HG02884 (cell line): ENCODE measurements around the gene CPN1.
"Not testable (repeated sequence)": the region's sequence is repeated elsewhere in the genome, so short reads cannot be mapped to it uniquely, and the experiment has no call there.

Experiments
- ATAC-seq: cut with Tn5 transposase; IDR thresholded peaks from one replicate; pipeline ENCODE4 v1.9.1; 2021; ENCODE audit warnings: mild to moderate bottlenecking, moderate library complexity; ENCODE audit not compliant: unreplicated experiment

The CPN1 gene

DNA sequence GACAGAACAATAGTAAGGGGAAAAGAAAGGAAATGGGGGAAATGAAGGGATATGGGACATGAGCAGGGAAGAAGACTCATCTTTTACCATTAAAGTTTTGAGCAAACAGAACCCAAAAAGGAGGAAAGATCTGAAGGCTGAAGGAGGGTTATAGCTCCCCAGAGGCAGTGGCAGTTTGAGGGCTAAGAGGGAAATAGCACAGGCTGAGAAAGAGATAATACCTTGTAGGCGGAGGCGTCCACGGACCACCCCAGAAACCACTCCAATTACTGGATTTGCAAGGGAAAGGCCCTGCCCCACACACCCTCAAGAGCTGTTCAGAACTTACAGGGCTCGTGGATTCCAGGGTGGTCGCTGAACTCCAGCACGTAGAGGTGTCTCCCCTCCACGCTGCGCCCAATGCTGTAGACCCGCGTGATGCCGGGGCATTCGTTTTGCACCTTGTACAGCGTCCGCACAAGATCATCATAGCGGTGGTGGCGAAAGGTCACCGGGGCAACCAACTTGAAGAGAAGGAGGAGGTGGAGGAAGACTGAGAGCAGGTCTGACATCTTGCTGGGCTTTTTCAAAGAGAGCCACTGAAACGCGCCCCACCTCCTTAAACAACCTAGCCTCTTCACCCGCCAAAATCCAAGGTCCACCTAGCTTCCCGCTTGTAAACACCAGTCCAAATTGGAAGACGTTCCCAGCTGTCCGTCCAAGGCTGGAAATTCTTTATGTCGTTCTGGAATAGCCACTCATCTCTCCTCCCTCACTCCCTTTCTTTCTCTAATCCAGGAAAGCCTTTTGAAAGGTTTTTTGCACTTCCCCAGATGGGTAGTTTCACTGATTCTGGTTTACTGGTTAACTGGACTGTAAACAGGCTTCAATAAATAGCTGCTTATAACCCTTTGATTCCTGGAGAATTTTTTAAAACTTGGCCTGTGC is at the start of gene CPN1:
TSS of gene CPN1 (minus strand) at position 795 of the 927 bp plus-strand sequence. CDS start at position 551, 244 bp downstream.
- ATAC-seq = no peak

DNA sequence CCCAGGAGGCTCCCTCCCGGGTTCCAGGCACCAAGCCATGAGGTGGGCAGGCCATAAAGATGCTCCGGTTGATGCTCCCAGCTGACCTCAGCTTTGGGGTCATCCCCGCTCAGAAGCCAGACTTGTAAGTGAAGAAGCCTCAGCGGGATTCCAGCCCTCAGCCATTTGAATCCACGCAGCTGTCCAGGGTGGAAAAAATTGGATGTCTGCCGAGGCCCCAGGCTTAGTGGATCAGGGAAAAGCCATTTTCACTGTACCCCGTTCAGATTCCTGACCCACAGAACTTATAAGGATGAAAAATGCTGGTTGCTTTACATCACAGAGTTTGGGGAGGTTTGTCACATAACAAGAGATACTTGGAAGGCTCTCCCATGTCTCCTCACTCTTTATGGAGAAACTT is 49.2 kb upstream of the CPN1 start:
- ATAC-seq = no peak

DNA sequence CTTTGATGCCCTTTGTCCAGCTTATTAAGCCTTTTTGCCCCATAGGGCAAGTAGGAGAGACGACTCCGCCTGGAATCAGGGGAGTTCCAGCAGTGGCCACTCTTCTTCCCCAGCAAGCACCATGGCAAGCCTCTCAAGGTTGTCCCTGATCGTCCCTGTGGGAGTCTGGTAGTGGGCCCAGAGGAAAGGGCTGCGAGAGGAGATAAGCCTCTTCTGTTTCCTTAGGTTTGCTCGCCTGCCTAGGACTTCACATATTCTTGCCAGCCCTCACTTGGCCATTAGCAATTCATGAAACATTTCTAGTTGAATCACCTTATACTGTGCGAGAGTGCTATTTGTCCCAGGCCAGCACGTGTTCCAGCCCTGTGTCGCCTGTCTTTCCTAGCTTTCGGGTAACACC is 47.8 kb upstream of the CPN1 start:
- ATAC-seq = no peak

DNA sequence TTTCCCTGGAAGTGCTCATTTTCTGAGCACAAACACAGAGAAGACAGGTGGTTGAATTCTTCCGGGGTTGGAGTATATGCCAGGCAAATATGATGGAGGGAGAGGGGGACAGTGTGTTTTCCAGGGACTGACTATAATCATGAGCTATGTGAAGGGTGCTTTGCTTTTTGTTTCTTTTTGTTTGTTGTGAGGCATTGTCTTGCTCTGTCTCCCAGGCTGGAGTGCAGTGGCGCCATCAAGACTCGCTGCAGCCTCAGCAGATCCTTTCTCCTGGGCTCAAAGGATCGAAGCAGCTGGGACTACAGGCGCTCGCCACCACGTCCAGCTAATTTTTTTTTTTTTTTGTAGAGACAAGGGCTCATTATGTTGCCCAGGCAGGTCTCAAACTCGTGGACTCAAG is 47.3 kb upstream of the CPN1 start:
- ATAC-seq = no peak

DNA sequence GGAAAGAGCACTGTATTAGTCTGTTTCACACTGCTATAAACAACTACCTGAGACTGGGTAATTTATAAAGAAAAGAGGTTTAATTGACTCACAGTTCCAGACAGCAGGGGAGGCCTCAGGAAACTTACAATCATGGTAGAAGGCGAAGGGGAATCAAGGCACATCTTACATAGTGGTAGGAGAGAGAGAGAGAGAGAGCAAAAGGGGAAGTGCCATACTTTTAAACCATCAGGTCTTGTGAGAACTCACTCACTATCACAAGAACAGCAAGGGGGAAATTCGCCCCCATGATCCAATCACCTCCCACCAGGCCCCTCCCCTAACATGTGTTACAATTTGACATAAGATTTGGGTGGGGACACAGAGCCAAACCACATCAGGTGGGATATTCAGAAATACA is 43.7 kb upstream of the CPN1 start:
- not testable (repeated sequence) for ATAC-seq

DNA sequence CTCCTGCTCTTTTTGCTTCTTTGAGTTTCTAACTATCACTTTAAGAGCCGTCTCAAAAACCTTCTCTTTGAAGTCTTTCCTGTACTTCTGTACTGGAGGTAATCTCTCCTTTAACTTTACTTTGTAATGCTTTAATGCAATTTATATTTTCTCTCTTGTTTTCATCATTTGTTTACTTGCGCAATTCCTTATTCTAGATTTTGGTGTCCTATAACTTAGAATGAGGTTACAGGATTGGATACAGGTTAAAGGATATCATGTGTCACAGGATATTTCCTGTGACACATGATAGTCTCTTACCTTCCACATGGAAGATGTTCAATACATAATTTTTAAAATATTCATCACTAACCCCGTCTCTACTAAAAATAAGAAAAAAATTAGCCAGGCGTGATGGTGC is 42.4 kb upstream of the CPN1 start:
- no peak for ATAC-seq

DNA sequence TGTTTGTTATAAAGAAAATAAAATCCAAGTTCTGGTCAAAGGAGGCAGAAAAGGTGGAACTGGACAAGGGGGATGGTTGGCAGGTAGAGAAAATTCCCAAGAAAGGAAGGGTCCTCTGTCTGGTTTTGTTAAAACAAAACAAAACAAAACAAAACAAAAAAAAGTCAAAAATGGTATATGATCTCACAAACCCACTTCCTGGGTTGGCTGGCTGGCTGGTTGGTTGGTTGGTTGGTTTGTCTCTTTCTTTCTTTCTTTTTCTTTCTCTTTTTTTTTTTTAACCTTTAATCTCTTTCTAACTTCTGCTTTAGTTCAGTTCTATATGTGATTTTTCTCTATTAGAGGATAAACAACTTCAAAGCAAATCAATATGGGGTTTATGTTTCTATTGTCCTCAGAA is 41.1 kb upstream of the CPN1 start:
- ATAC-seq = no peak

DNA sequence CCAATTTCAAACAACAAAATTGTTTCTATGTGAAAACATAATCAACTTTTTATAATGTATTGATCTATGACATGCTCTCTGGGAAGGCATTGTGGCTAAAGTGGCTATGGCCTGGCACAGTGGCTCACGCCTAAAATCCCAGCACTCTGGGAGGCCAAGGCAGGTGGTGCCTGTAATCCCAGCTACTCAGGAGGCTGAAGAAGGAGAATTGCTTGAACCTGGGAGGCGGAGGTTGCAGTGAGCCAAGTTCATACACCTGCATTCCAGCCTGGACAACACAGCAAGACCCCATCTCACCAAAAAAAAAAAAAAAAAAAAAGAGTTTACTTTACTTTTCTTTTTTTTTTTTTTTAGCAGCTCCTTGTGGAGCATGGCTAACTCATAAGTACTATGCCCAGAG is 38.9 kb upstream of the CPN1 start:
- no peak for ATAC-seq

DNA sequence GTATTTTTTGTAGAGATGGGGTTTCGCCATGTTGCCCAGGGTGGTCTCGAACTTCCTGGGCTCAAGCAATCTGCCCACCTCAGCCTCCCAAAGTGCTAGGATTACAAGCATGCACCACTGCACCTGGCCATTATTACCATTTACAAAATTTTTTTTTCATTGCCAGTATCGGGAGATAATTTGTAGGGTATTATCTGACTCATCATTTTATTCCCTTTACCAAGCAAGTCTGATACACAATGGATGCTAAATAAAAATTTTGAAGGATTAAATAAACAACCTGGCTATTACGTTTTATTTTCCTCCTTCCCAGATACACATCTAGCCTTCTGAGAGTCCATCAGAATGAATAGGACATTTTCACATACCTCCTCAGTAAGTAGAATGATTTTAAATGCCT is 38.1 kb upstream of the CPN1 start:
- no peak for ATAC-seq

DNA sequence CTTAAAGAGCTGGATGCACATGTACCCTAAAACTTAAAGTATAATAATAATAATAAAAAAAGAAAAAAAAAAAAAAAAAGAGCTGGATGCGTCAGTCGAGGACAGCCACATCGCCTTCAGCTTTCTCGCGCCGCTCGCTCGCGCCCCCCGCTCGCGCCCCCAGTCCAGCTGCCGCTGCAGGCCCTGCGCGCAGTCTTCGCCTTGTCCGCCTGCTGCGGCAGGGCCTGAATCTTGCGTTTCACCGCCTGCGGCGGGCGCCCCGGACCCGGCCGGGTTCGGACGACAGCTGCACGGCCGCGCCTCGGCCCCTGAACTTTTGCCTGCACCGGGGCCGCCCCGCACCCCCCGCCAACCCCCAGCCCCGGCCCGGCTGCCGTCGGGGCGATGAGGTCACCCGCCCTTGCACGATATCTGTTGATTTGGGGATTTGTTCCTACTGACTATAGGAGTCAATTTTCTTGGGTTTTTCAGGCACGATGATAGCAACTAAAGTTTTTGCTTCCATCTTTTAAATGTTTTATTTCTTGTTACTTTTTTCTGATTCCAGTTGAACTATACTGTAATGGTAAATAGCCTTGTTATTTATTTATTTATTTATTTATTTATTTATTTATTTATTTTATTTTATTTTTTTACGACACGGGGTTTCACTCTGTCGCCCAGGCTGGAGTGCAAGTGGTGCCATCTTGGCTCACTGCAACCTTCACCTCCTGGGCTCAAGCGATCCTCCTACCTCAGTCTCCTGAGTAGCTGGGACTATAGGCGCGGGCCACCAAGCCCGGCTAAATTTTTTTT is 33.5 kb upstream of the CPN1 start:
- ATAC-seq = no peak

DNA sequence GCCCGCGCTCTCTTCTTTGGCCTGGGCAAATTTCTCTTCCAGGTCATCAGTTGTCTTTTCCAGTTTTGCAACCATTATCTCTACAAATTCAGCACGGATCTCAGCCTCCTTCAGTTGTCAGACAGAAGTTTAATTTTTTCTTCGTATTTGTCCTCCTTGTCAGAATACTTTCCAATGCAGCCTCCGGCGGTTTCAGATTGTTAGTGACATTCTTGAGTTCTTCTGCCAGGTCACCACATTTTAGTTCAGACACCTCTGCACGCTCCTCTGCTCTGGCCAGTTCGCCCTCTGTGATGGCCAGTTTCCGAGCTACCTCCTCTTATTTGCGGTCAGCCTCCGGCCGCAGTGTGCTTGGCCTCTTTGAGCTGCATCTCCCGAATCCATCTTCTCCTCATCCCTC is 32.8 kb upstream of the CPN1 start:
- no peak for ATAC-seq

DNA sequence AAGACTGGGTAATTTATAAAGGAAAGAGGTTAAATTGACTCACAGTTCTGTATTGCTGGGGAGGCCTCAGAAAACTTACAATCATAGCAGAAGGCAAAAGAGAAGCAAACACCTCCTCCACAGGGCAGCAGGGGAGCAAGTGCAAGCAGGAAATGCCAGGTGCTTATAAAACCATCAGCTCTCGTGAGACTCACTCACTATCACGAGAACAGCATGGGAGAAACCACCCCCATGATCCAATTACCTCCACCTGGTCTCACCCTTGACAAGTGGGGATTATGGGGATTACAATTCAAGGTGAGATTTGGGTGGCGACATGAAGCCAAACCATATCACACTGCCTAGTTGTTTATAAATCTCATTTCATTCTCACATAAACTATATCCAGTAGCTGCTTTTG is 28.0 kb upstream of the CPN1 start:
- ATAC-seq = no peak

DNA sequence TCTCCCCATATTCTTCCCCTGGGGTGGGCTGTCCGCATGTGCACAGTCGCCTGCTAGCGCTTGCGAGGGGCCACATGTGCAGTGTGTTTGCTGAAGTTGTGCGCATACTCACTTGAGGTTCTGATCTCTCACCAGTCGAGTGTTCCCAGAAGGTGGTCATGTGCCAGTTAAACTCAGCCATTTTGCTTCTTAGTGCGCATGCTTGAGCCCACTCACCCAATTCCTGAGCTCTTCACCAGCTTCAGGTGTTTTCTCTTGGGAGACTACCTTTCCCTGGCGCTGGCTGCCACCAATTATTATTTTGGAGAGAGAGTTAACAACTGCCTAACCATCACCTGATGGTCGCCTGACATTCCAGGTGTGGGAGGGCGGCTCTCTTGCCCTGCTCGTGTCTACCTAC is 25.2 kb upstream of the CPN1 start:
- ATAC-seq = no peak

DNA sequence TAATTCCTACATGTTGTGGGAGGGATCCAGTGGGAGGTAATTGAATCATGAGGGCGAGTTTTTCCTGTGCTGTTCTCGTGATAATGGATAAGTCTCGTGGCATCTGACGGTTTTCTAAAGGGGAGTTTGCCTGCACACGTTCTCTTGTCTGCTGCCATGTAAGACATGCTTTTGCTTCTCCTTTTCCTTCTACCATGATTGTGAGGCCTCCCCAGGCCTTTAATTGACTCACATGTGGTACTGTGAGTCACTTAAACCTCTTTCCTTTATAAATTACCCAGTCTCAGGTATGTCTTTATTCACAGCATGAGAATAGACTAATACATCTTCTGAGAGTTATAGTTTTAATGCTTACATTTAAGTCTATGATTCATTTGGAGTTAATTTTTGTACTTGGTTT is 22.6 kb upstream of the CPN1 start:
- ATAC-seq = no peak

DNA sequence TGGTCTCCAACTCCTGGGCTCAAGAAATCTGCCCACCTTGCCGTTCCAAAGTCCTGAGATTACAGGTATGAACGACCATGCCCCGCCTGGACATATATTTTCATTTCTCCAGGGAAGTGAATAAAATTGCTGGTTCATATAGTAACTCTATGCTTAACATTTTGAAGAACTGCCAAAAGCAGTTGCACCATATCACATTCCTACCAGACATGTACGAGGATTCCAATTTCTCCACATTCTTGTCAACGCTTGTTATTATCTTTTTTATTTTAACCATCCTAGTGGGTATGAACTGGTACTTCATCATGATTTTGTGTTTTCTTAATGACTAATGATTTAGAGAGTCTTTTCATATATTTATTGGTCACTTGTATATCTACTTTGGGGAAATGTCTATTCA is 21.9 kb upstream of the CPN1 start:
- no peak for ATAC-seq

DNA sequence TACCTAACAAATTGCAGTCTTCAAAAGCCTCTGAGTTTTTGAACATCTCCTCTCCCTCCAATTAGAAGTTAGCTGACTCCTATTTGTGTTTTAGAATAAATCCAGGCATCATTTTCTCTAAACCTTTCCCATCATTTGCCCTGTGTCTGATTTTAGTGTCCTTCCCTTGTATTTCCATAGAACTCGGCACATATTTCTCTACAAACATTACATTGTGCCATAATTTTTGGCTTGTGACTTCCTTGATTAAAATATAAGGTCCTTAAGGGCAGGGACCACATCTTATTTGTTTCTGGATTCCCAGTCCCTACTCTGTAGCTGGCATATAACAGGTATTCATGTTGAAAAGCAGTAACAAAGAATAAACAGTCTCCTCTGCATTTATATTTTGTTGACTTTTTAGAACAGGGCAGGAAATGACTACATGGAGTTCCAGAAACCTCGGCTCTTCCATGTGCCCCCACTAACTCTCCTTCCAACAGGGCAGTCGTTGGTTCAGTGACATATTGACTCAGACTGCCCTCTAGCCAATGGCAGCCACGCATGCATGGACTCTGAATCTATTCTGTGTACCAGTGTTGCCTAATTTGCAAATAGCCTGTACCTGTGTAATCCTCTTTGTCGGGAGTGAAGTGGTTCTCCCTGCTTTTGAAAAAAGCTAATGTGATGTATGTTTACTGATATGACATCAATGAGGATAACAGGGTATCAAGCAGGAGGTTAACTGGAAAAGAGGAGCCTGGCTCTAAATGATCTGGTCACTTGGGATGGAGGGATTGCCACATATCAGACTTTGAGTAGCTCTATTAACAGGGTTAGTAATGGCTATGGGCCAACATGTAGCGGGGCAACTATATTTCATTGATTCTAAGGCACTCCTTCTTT is 19.8 kb upstream of the CPN1 start:
- ATAC-seq = no peak

DNA sequence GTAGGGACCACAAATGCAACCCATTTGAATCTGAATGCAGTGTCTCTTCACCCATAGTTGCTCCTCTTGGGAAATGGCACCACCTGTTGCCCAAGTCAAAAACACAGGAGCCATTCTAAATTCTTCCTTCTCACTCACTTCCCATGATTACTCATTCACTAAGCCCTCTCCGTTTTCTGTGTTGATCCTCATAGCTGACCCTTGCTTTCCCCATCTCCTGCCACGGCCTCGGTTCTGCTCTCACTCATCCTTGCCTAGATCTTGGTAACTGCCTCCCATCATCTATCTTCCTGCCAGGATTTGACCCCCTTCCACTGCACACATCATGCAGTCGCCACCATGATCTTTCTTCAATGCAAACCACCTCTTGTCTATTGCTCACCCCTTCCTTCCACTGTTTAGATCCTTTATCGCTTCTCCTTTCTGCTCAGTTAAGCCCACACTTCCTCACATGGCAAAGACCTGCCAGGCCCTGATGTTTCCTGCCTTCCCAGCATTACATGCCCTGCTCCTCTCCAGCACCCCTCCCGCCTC is 19.0 kb upstream of the CPN1 start:
- ATAC-seq = no peak

DNA sequence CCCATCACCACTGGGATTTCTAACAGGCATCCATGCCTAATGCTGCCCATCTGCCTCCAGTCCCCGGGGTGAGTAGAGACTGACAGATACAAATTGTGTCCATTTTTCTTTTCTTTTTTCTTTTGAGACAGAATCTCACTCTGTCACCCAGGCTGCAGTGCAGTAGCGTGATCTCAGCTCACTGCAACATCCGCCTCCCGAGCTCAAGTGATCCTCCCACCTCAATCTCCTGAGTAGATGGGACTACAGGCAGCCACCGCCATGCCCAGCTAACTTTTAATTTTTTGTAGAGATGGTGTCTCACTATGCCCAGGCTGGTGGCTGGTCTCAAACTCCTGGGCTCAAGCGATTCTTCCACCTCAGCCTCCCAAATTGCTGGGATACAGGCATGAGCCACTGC is 7.6 kb upstream of the CPN1 start:
- no peak for ATAC-seq

DNA sequence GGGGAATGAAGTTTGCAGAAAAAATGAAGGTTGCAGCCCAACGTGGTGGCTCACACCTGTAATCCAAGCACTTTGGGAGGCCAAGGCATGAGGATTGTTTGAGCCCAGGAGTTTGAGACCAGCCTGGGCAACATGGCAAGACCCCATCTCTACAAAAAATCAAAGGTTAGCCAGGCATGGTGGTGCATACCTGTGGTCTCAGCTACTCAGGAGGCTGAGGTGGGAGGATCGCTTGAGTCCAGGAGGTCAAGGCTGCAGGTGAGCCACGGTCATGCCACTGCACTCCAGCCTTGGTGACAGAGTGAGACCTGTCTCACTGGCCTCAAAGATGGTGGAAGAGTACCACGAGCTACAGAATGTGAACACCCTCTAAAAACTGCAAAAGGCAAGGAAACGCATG is 5.0 kb upstream of the CPN1 start:
- ATAC-seq = not testable (repeated sequence)

DNA sequence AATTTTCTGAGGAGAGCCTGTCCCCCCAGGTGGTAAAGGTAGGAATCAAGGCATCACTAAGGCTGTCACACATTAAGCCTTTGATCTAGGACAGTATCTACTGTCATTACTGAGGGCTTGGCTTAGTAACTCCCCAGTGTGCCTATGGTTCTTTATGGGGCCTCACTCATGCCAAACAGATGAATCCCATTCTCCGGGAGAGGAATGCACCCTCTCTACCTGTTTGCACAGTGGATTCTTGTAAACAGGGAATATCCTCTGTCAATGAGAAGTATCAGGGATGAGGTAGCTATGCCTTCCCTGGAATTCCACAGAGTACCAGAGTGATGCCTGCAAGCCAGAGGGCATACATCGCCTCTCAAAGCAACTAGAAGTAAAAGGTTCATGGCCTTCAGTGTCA is 3.9 kb upstream of the CPN1 start:
- no peak for ATAC-seq

DNA sequence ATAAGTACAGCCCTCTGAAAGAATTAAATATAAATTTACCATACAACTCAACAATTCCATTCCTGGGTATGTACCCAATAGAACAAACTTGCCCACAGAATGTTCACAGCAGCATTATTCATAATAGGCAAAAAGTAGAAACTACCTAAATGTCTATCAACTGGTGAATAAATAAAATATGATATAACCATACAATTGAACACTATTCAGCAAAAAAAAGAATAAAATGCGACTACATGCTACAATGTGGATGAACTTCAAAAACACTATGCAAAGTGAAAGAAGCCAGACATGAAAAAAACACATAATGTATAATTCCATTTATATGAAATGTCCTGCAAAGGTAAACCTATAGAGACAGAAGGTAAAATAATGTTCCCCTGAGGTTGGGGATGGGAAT is 2.0 kb upstream of the CPN1 start:
- ATAC-seq = no peak
